GM21367 (cell line): ENCODE measurements around the gene TNXB.
"Not testable (repeated sequence)": the region's sequence is repeated elsewhere in the genome, so short reads cannot be mapped to it uniquely, and the experiment has no call there.

ENCODE experiments used
- ATAC-seq: cut with Tn5 transposase; IDR thresholded peaks from one replicate; pipeline ENCODE4 v1.9.1; 2021; ENCODE audit not compliant: unreplicated experiment

The TNXB gene

DNA sequence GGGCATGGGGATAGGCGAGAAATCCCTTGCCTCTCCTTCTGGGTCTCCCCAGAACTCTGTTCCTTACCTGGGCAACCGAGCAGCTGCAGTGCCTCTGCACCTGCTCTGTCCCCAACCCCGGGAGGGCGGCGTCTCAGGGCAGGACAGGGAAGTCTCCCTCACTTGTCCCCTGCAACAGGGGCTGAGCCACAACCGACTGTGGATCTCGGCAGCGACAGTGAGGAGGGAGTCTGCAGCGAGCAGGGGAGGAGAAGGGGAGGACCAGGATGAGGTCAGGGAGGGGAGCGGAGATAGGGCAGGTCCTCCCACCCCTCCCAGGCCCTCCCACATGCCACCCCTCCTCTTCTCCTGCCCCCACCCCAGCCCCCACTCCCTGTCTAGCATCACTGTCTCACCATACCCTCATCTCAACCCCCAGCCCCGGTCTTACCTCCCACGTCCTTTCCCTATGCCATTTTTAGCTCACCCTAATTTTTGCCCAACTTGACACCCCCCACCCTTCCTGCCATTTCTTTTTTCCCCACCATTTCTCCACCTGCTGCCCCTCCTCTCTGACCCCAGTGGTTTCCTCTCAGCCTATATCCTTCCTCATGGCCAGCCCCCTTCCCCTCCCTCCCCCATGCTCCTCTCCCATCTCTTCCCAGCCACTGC is at the start of gene TNXB:
Gene TNXB (minus strand): TSS at position 225 of the 651 bp plus-strand sequence. CDS start 11,140 bp downstream, outside the sequence.
- ATAC-seq: no peak

DNA sequence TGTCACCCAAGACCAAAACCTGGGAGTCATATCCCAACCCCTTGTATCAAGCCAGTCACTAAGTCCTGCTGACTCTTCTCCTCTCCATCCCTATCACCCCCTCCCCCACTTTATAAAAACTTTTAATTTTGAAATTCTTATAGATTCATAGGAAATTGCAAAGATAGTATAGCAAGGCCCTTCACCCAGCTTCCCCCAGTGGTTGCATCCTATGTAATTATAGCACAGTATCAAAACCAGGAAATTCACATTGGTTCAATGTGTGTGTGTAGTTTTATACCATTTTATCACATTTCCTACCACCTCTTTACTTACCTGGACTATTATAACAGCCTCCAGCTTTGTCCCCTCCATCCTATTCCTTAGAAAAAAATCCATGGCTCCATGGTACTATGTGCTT is 48.9 kb upstream of the TNXB start:
- no peak for ATAC-seq

DNA sequence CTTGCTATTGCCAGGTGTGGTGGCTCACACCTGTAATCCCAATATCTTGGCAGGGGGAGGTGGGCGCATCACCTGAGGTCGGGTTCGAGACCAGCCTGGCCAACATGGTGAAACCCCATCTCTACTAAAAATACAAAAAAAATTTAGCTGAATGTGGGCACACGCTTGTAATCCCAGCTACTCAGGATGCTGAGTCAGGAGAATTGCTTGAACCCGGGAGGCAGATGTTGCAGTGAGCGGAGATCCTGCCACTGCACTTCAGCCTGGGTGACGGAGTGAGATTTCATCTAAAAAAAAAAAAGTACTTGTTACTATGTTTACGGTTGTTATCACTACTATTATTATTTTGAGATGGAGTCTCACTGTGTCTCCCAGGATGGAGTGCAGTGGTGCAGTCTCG is 47.8 kb upstream of the TNXB start:
- ATAC-seq: no peak

DNA sequence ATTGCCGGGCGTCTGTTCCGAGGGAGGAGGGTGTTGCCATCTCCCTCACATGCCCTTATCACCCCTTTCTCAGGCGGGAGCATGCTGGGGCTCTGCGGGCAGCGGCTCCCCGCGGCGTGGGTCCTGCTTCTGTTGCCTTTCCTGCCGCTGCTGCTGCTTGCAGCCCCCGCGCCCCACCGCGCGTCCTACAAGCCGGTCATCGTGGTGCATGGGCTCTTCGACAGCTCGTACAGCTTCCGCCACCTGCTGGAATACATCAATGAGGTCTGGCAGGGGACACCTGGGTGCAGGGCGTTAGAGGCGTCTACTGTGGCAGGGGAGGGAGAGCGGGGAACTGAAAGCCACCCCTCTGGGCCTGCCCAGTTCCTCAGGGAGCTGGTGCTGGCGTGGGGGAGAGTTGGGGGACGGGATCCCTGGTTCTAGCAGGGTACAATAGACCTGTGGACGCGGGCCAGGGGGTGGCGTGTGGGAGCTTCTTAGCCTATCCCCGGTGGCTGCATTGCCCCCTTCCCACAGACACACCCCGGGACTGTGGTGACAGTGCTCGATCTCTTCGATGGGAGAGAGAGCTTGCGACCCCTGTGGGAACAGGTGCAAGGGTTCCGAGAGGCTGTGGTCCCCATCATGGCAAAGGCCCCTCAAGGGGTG is 45.5 kb upstream of the TNXB start:
- no peak for ATAC-seq

- no peak for ATAC-seq
These were observed 44.7 kb upstream of the TNXB start, which contains the start of gene PPT2 for GRCh38 chr6:32153564-32154513. Gene PPT2, plus strand, starts transcription at chr6:32154141. Its CDS starts 454 bp downstream, at chr6:32154595.

DNA sequence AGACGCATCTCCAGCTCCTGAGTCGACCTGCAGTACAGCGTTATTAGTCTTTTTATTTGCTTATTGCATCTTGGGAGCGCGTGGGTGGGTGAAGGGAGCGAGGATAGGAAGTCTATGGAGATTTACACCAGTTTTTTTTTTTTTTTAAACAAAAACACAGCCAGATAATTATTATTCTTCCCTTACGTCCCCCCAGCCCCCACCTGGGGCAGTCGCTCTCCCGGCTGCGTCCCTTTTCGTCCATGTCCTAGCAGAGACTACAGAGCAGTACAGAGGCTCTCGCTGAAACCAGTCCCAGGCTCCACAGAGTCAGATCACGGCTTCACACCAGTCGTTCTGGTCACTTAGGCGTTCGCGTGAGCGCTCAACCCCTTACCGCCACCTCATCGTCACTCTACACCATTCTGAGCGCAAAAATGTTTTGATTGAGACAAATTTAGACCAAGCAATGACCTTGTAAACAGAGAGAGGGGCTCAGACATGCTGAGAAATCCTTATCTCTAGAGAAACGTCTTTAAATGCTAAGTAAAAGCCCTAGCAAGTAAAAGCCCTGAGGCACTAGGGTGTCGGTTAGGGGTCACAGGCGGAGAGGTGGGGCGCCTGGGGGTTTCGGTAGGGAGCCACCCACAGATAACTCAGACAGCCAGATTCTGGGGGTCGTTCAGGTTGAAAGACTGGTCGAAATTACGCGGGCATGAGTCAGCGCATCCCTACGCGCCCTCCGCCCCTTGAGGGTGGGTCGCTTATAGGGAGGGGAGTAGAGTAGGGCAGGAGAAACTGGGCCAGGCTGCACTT is 43.8 kb upstream of the TNXB start:
- ATAC-seq: no peak

DNA sequence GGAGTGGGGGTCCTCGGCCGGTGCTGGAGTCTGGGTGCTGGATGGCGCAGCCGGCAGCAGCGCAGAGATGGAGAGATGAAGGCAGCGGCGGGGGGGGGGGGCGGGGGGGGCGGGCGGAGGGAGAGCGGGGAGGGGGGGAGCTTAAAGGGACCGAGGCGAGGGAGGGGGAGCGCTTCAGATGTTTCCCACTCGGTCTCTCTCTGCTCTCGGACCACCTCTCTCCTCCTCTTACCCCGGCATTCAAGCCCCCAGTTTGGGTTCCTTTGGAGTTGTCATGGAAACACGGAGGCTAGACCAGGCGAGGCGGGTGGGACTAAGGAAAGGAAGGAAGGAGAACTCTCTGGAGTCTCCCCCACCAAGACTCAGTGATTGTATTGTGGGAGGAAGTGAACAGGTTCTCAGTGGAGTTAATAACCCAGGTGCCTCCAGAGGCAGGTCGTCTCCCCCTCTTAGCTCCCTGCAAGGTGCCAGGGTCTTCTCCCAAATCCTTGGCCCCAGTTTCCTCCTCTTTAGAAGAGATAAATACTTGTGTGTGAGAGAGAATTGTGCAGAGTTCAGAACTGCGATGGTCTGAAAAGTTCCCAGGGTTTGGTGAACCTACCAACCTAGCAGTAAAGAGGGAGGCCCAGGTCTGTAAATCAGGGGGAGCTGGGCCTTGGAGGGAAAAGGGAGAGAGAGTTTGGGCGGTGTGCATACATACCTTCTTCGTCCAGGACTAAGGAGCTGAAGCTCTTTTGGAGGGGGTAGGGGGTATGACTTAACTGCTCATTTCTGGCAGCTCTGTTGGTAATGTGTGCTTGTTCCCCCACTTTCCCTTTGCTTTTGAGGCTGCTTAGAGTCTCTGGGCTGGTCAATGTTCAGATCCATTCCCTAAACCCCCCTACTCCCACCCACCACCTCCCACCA is 43.0 kb upstream of the TNXB start, which contains the start of gene PRRT1:
Gene PRRT1 (minus strand): TSS at position 77 of the 906 bp plus-strand sequence. CDS start 112 bp downstream, outside the sequence.
- ATAC-seq: no peak

DNA sequence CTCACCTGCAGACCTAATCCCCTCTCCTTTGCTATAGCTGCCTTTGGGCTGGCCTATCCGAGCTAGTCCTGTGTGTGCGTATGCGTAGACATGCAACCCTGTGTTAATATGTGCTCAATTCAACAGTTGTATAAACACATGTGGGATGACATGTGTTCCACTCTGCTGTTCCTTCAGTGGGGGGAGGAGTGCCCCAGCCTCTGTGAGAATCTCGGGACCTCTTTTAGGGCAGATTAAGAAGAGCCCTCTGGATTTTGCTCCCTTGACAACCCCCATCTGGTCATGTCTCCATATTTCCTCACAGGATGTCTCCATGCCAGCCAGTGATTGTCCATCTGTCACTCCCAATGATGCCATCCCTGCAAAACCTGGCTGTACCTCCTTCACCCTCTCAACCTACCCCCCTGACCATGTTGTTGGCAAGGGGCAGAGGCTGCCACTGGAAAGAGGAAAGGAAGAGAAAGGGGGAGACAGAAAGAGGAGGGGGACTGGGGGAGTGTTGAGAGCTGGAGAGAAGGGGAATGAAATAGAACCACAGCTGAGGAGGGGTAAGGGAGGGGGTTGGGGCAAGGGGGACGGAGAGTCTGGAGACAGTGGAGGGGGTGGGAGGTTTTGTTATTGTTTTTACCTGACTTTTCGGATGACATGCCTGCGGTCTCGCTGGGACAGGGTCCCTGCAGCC is 42.2 kb upstream of the TNXB start:
- ATAC-seq: no peak

DNA sequence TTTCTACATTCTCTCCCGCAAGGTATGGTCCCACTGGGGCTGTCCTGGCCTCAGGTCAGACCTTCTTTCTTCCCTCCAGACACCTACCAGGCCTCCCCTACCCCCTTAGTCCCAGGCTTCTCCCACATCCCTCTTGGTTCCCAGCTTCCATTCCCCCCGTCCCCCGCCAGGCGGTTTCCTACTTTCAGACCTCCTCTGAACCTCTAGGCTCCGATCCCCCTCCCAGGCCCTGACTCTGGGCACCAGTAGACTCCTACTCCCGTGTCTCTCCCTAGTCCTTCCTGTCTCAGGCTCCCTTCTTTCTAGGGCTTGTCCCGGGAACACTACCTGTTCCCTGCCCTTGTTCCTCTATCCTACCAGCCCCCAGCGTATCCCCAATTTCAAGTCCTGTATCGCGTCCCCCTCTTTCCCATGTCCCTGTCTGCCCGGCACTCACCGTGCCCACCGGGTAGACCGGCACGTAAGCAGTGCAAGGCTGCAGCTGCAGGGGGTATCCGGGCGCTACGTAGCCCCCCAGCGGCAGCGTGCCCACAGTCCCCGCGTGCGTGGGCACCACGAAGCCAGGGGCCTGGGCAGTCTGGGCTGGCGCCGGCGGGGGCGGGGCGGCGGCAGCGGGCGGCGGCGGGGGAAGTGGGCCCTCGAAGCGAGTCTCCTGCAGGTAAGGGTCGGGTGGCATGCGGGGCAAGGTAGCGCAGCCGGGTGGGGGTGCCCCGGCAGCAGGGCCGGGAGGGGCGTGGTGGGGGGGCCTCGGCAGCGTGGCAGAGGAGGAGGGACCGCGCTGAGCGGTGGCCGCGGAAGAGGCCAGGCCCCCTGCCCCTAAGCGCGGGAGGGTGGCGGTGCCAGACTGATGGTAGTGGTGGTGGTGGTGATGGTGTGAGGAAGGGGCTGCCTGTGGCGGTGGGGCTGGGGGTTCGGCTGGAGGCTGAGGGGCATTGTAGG is 41.1 kb upstream of the TNXB start:
- ATAC-seq: no peak

DNA sequence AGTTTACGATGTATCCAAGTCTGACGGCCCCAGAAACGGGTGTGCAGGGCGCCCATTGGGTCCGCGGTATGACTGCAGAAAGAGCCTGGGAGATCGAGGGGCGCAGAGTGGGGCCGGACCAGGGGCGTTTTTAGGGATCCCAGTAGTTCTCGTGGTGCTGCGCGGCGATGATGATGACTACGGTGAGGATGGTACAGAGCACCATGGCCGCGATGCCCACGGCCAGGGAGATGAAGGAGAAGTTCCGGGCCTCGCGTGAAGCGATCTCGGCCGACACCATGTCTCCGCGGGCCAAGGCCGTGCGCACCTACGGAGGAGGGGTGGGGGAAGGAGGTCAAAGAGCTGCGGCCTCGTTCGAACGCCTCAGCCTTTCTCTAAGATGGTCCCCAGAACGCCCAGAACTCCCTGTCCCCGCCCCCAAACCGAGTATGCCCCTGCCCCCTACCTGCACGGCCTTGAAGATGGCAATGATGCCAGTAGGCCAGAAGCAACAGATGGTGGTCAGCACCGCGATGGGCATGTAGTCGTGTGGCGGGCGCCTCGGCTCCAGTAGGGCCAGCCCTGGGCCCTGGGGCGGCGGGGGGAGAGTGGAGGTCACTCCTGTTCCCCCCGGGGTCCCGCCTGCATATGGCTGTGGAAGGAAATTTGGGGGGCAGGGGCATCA is 40.1 kb upstream of the TNXB start:
- no peak for ATAC-seq

DNA sequence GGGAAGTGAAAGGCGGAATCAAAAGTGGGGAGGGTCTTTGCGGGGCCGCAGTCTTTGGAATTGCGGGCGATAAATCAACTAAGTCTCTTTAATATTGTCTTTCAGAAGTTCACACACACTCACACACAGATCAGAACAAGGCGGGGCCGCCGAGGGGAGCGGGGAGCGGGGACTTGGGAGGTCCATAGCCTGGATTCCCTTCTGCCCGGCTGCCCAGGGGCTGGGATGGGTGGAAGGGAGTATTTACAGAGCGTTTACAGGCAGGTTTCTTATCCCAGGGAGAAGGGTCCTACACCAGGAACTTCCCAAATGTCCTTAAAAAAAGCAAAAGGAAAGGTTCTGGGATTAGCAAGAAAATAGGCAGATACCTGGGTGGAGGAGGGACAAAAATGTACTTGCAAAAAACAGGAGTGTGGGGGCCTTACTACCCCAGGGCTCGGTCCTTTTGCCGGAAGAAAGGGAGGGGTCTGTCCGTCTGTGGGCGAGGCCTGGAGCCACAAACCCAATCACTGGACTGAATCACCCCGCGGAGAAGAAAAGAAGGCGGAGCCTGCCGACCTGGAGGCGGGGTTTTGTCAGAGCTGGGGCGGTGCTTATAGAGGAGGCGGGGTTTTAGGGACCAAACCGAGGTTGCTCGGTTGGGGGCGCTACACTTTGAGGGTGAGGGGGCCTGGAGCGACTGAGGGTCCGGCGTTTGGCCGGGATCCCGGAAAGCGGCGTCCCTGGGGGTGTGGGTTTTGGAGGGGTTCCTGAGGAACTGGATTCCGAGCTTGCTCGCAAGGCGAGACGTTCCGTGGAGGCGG is 39.4 kb upstream of the TNXB start:
- no peak for ATAC-seq

- ATAC-seq: no peak
These were observed 38.4 kb upstream of the TNXB start for GRCh38 chr6:32147401-32148132.

- no peak for ATAC-seq
These were observed 37.5 kb upstream of the TNXB start for GRCh38 chr6:32146687-32147086.

DNA sequence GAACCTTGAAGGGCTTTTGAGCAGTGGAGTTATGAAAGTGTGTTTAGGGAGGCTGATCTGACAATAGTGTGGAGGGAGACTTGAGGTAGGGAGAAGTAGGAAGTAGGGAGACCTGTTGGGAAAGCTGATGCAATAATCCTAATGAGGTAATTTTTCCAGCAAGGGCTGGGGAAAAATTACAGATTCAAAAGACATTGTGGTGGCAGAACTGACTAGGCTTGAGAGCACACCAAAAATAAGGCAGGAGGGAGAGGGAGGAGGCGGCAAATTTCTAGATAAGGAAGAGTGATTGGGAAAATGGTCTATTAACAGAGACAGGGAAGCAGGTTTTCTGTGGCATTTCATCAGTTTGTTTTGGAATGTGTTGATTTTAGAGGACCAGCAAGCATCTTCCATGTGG is 37.1 kb upstream of the TNXB start:
- ATAC-seq: no peak

GRCh38 chr6:32144238-32144637 is 35.1 kb upstream of the TNXB start:
- ATAC-seq: not testable (repeated sequence)
